IMR-90 (cell line): ENCODE measurements around the gene AMIGO1. TPM values are rescaled to one million over a fixed set of nuclear protein-coding genes. Genes with fewer than 3 reads are reported as not detected.

ENCODE experiments used
- ATAC-seq: fragments of 200-7000 bp; cut with Tn5 transposase; 2 replicates; pipeline ENCODE4 v1.9.1; 2020; ENCODE audit warnings: low read depth, mild to moderate bottlenecking, moderate library complexity
- BruUV-seq: library from RNA; stranded (reverse); fragments of 400-500 nt; replicated peaks from 2 replicates; lab custom pipeline; 2021; lab: Mats Ljungman, UMichigan
- CTCF ChIA-PET: fragments of 300-600 bp; formaldehyde crosslinking; extraction: SDS; loops from one replicate; lab custom pipeline; 2021; ENCODE audit warnings: antibody characterized with exemption; lab: Yijun Ruan, JAX
- POLR2A ChIA-PET: fragments of 300-600 bp; sonication (Branson Sonifier 250); formaldehyde crosslinking; loops from one replicate; lab custom pipeline; 2022; ENCODE audit warnings: antibody characterized with exemption; ENCODE audit not compliant: unreplicated experiment; lab: Charles Lee
- DNase-seq: peaks from one replicate; pipeline ENCODE4 v3.0.0; 2013
- H2AFZ ChIP-seq: replicated peaks from 2 replicates; pipeline ENCODE3; 2013; ENCODE audit warnings: low read length, mild to moderate bottlenecking; ENCODE audit not compliant: poor library complexity
- H2AK5ac ChIP-seq: 2 replicates; pipeline ENCODE4 v1.6.1; 2013; ENCODE audit warnings: low read depth, low read length, inconsistent platforms
- H2AK9ac ChIP-seq: replicated peaks from 2 replicates; pipeline ENCODE3; 2013; ENCODE audit warnings: mild to moderate bottlenecking, low read depth, low read length, moderate library complexity; ENCODE audit not compliant: poor library complexity
- H2BK120ac ChIP-seq: 2 replicates; pipeline ENCODE4 v1.6.1; 2013; ENCODE audit warnings: low read depth, low read length, inconsistent platforms
- H2BK15ac ChIP-seq: 3 replicates; pipeline ENCODE4 v1.6.1; 2013; ENCODE audit warnings: low read depth, low read length, inconsistent platforms
- H2BK20ac ChIP-seq: 2 replicates; pipeline ENCODE4 v1.6.1; 2013; ENCODE audit warnings: low read depth, mild to moderate bottlenecking, inconsistent platforms, low read length, moderate library complexity
- H2BK5ac ChIP-seq: 2 replicates; pipeline ENCODE4 v1.6.1; 2013; ENCODE audit warnings: mild to moderate bottlenecking, low read depth, low read length, inconsistent platforms; ENCODE audit not compliant: poor library complexity, severe bottlenecking
- H3K14ac ChIP-seq: replicated peaks from 2 replicates; pipeline ENCODE4 v1.6.1; 2013; ENCODE audit warnings: low read depth, low read length, inconsistent platforms
- H3K18ac ChIP-seq: 2 replicates; pipeline ENCODE4 v1.6.1; 2013; ENCODE audit warnings: low read depth, low read length, control low read depth
- H3K23ac ChIP-seq: 2 replicates; pipeline ENCODE4 v1.6.1; 2013; ENCODE audit warnings: low read depth, low read length, inconsistent platforms
- H3K27ac ChIP-seq: 2 replicates; pipeline ENCODE4 v1.5.1; 2013; ENCODE audit warnings: mild to moderate bottlenecking, control low read depth, low read length; ENCODE audit not compliant: insufficient read depth
- H3K27me3 ChIP-seq: 2 replicates; pipeline ENCODE4 v1.6.1; 2013; ENCODE audit warnings: low read length; ENCODE audit not compliant: control insufficient read depth, insufficient read depth
- H3K36me3 ChIP-seq: 2 replicates; pipeline ENCODE4 v1.6.1; 2013; ENCODE audit warnings: low read length, mixed read lengths; ENCODE audit not compliant: control insufficient read depth, insufficient read depth
- H3K4ac ChIP-seq: 2 replicates; pipeline ENCODE4 v1.6.1; 2013; ENCODE audit warnings: low read depth, low read length, inconsistent platforms
- H3K4me1 ChIP-seq: 2 replicates; pipeline ENCODE4 v1.6.1; 2013; ENCODE audit warnings: low read length, mixed read lengths; ENCODE audit not compliant: control insufficient read depth, insufficient read depth
- H3K4me2 ChIP-seq: 2 replicates; pipeline ENCODE4 v1.6.1; 2013; ENCODE audit warnings: low read depth, mild to moderate bottlenecking, control low read depth, low read length, moderate library complexity
- H3K4me3 ChIP-seq: 2 replicates; pipeline ENCODE4 v1.5.1; 2013; ENCODE audit warnings: low read depth, mild to moderate bottlenecking, control low read depth, low read length, moderate library complexity; ENCODE audit not compliant: insufficient read depth
- H3K56ac ChIP-seq: 2 replicates; pipeline ENCODE4 v1.6.1; 2013; ENCODE audit warnings: low read length, inconsistent platforms; ENCODE audit not compliant: insufficient read depth; ENCODE audit errors: extremely low read depth
- H3K79me1 ChIP-seq, 2 experiments: 2 replicates each; pipeline ENCODE4 v1.6.1; 2013; ENCODE audit warnings: low read length in 2 of 2, inconsistent platforms in 1 of 2, low read depth in 1 of 2
- H3K9ac ChIP-seq: 2 replicates; pipeline ENCODE4 v1.6.1; 2013; ENCODE audit warnings: low read depth, low read length, control low read depth
- H3K9me1 ChIP-seq: 2 replicates; pipeline ENCODE4 v1.6.1; 2013; ENCODE audit warnings: low read length, inconsistent platforms; ENCODE audit not compliant: insufficient read depth
- H3K9me3 ChIP-seq: 2 replicates; pipeline ENCODE4 v1.6.1; 2013; ENCODE audit warnings: low read length; ENCODE audit not compliant: control insufficient read depth, insufficient read depth
- H4K20me1 ChIP-seq: 2 replicates; pipeline ENCODE4 v1.6.1; 2013; ENCODE audit warnings: low read length, inconsistent platforms; ENCODE audit not compliant: insufficient read depth
- H4K5ac ChIP-seq: 2 replicates; pipeline ENCODE4 v1.6.1; 2013; ENCODE audit warnings: mild to moderate bottlenecking, low read depth, low read length, control low read depth
- H4K8ac ChIP-seq, 2 experiments: 2 replicates each; pipeline ENCODE4 v1.6.1; 2013; ENCODE audit warnings: low read depth in 2 of 2, low read length in 2 of 2, control low read depth in 1 of 2, inconsistent platforms in 1 of 2
- H4K91ac ChIP-seq: 2 replicates; pipeline ENCODE4 v1.6.1; 2013; ENCODE audit warnings: low read depth, low read length, inconsistent platforms; ENCODE audit not compliant: insufficient read depth
- BHLHE40 ChIP-seq: fragments of 150-350 bp; IDR thresholded peaks from 2 replicates; pipeline ENCODE4 v1.6.1; 2016; ENCODE audit warnings: mild to moderate bottlenecking, low read depth, low read length
- CEBPB ChIP-seq: IDR thresholded peaks from 2 replicates; pipeline ENCODE4 v1.6.1; 2012; ENCODE audit warnings: low read depth, low read length, improper control_type of control experiment
- CHD1 ChIP-seq: IDR thresholded peaks from 2 replicates; pipeline ENCODE4 v1.6.1; 2012; ENCODE audit warnings: low read depth, low read length, improper control_type of control experiment
- CTCF ChIP-seq: conservative IDR thresholded peaks from 2 replicates; pipeline ENCODE4 v1.5.1; 2012; ENCODE audit warnings: mild to moderate bottlenecking, low read depth, low read length, improper control_type of control experiment
- FOS ChIP-seq: fragments of 150-350 bp; IDR thresholded peaks from 2 replicates; pipeline ENCODE4 v1.6.1; 2016; ENCODE audit warnings: low read depth, low read length
- MAFK ChIP-seq: IDR thresholded peaks from 2 replicates; pipeline ENCODE4 v1.6.1; 2012; ENCODE audit warnings: low read depth, low read length, improper control_type of control experiment
- MAZ ChIP-seq: IDR thresholded peaks from 2 replicates; pipeline ENCODE4 v1.6.1; 2012; ENCODE audit warnings: low read depth, mild to moderate bottlenecking, low read length, improper control_type of control experiment, moderate library complexity, borderline replicate concordance
- MXI1 ChIP-seq: IDR thresholded peaks from 2 replicates; pipeline ENCODE4 v1.6.1; 2012; ENCODE audit warnings: low read depth, mild to moderate bottlenecking, low read length, moderate library complexity, borderline replicate concordance
- NFE2L2 ChIP-seq: fragments of 150-350 bp; IDR thresholded peaks from 2 replicates; pipeline ENCODE4 v1.6.1; 2016; ENCODE audit warnings: low read depth, mild to moderate bottlenecking, low read length
- POLR2A ChIP-seq: IDR thresholded peaks from 2 replicates; pipeline ENCODE4 v1.6.1; 2012; ENCODE audit warnings: mild to moderate bottlenecking, low read depth, low read length
- RAD21 ChIP-seq: IDR thresholded peaks from 2 replicates; pipeline ENCODE4 v1.6.1; 2012; ENCODE audit warnings: low read length, improper control_type of control experiment
- RCOR1 ChIP-seq: IDR thresholded peaks from 2 replicates; pipeline ENCODE4 v1.6.1; 2012; ENCODE audit warnings: mild to moderate bottlenecking, low read length, improper control_type of control experiment; ENCODE audit not compliant: insufficient replicate concordance
- RFX5 ChIP-seq: IDR thresholded peaks from 2 replicates; pipeline ENCODE4 v1.8.0; 2012; ENCODE audit warnings: low read depth, mild to moderate bottlenecking, low read length, moderate library complexity
- SMC3 ChIP-seq: fragments of 150-350 bp; IDR thresholded peaks from 2 replicates; pipeline ENCODE4 v1.6.1; 2016; ENCODE audit warnings: low read depth, mild to moderate bottlenecking, antibody characterized with exemption, low read length, moderate library complexity
- USF2 ChIP-seq: fragments of 150-350 bp; IDR thresholded peaks from 2 replicates; pipeline ENCODE4 v1.6.1; 2017; ENCODE audit warnings: mild to moderate bottlenecking, antibody characterized with exemption, low read length, low read depth
- WGBS, 2 experiments: methylation state at CpG; one replicate each; pipeline versions ENCODE4 v1.1.5 to v1.1.7; 2013; ENCODE audit warnings: missing lambda C conversion rate in 2 of 2; ENCODE audit not compliant: insufficient read length in 1 of 2; ENCODE audit errors: extremely low coverage in 2 of 2; 5-methylcytosine and 5-hydroxymethylcytosine counted together
- dilution Hi-C: fragments of 300-500 bp; cut with HindIII; formaldehyde crosslinking; loops from one replicate; pipeline ENCODE4 v1.14.3; 2018; ENCODE audit warnings: low sequenced_read_pairs; ENCODE audit not compliant: unreplicated experiment
- in situ Hi-C: fragments of 300-500 bp; cut with MboI; formaldehyde crosslinking; loops from 3 replicates; pipeline ENCODE4 v1.14.3; 2019; ENCODE audit warnings: low sequenced_read_pairs, inconsistent platforms, mixed read lengths
- intact Hi-C: fragments of 100-400 bp; cut with micrococcal nuclease; formaldehyde crosslinking; loops from 2 replicates; pipeline ENCODE4 v1.10.0; 2022
- polyA plus RNA-seq, 3 experiments: library from polyadenylated mRNA; depleted of rRNA; stranded (reverse); fragments of >200 nt; gene quantifications; 2 replicates each; pipeline ENCODE4 v1.2.3, GENCODE V29; 2012; ENCODE audit warnings: low replicate concordance in 1 of 3
- total RNA-seq: library from RNA; depleted of rRNA; stranded (reverse); fragments of >200 nt; gene quantifications from 2 replicates; pipeline ENCODE4 v1.2.3, GENCODE V29; 2012
- TF ChIP-seq, protein P1 (sequence below): fragments of 150-350 bp; IDR thresholded peaks from 2 replicates; pipeline ENCODE4 v1.6.1; 2016; ENCODE audit warnings: low read depth, mild to moderate bottlenecking, low read length, moderate library complexity, borderline replicate concordance

The AMIGO1 gene
- total and polyA plus RNA-seq, 2 of the 4 experiments (the other 2 are of a cell fraction), result 1.5 to 1.6 TPM

GRCh38 chr1:109454497-109455133 lies 54.9 kb downstream of the AMIGO1 start:
- dilution Hi-C loops (no loop called here), in situ Hi-C loops (no loop called here), intact Hi-C loops (no loop called here)
- H3K4me3 ChIP-seq, result no peak overlapping the region
- peaks cover 8% of the 10 kb centered on the region for H3K27me3 ChIP-seq
- WGBS, 2 experiments, result no CpG with 5 or more reads among the region's 1 CpG
- no peak overlapping the region for H3K4ac ChIP-seq
- CTCF ChIA-PET, result interaction anchor here (0.6 kb wide), 1 partner anchor 14 kb away, joined by 4 read pairs; no protein-coding TSS in a partner anchor
- H3K9me3 ChIP-seq, result peaks cover 4% of the 10 kb centered on the region; the same call in 1 of the 2 replicates
- POLR2A ChIA-PET, result no interaction called here
- H3K4me1 ChIP-seq, result no peaks in the 10 kb centered on the region
- no peak overlapping the region for H4K5ac ChIP-seq
- ATAC-seq (no peak), DNase-seq (no peak)
- no peak overlapping the region for H2BK120ac ChIP-seq
- no peaks in the 10 kb centered on the region for H3K9me1 ChIP-seq
- H4K8ac ChIP-seq, result no peak overlapping the region
- H3K79me1 ChIP-seq, result no peaks in the 10 kb centered on the region
- no peak overlapping the region for H2BK5ac ChIP-seq
- H3K4me2 ChIP-seq, result no peak overlapping the region
- BruUV-seq, result no TSS peak
- H2AK9ac ChIP-seq, result no peak overlapping the region
- TF ChIP-seq RFX5 (no peak), NFE2L2 (no peak), BHLHE40 (no peak), FOS (no peak), RCOR1 (no peak), RAD21 (no peak), MAFK (no peak), CHD1 (no peak), MXI1 (no peak), POLR2A (no peak), CTCF (no peak), CEBPB (no peak), SMC3 (no peak), USF2 (no peak), MAZ (no peak)
- TF ChIP-seq, protein P1, sequence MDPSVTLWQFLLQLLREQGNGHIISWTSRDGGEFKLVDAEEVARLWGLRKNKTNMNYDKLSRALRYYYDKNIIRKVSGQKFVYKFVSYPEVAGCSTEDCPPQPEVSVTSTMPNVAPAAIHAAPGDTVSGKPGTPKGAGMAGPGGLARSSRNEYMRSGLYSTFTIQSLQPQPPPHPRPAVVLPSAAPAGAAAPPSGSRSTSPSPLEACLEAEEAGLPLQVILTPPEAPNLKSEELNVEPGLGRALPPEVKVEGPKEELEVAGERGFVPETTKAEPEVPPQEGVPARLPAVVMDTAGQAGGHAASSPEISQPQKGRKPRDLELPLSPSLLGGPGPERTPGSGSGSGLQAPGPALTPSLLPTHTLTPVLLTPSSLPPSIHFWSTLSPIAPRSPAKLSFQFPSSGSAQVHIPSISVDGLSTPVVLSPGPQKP, result no peak
- no peak overlapping the region for H3K14ac ChIP-seq
- H4K91ac ChIP-seq, result no peak overlapping the region
- no peak overlapping the region for H2BK20ac ChIP-seq
- no peak overlapping the region for H3K23ac ChIP-seq
- H4K20me1 ChIP-seq, result no peaks in the 10 kb centered on the region
- no peaks in the 10 kb centered on the region for H3K36me3 ChIP-seq
- no peak overlapping the region for H3K9ac ChIP-seq
- H2AK5ac ChIP-seq, result no peak overlapping the region
- no peak overlapping the region for H2AFZ ChIP-seq
- no peak overlapping the region for H3K56ac ChIP-seq
- H3K27ac ChIP-seq, result no peak overlapping the region
- H2BK15ac ChIP-seq, result no peak overlapping the region
- H3K18ac ChIP-seq, result no peak overlapping the region
